K562 (cell line): ENCODE measurements around the gene ZNF346. TPM values are rescaled to one million over a fixed set of nuclear protein-coding genes. Genes with fewer than 3 reads are reported as not detected.

ENCODE experiments used
- ATAC-seq: fragments of 200-7000 bp; cut with Tn5 transposase; 3 replicates; pipeline ENCODE4 v1.9.1; 2020; ENCODE audit warnings: moderate library complexity
- BruUV-seq: library from RNA; stranded (reverse); fragments of 400-500 nt; replicated peaks from 2 replicates; lab custom pipeline; 2021; lab: Mats Ljungman, UMichigan
- CTCF ChIA-PET: fragments of 300-600 bp; formaldehyde crosslinking; extraction: SDS; loops from one replicate; lab custom pipeline; 2021; ENCODE audit warnings: low intra/inter-chr PET ratio; lab: Yijun Ruan, JAX
- POLR2A ChIA-PET: fragments of 300-600, 350-650 bp; sonication (Branson Sonifier 250); formaldehyde crosslinking; extraction: SDS; loops from one replicate; lab custom pipeline; 2021; ENCODE audit warnings: antibody characterized with exemption, inconsistent platforms; lab: Yijun Ruan, JAX
- DNase-seq, 4 experiments: peaks; one replicate each; pipeline versions ENCODE4 v3.0.0 to v3.0.0-alpha.2; 2011 to 2018; ENCODE audit warnings: low spot score in 3 of 4, mixed read lengths in 3 of 4; ENCODE audit errors: extremely low read depth in 1 of 4
- FAIRE-seq: peaks from 2 replicates; lab custom pipeline; 2011; peaks lifted over from hg19 to GRCh38; lab: Jason Lieb, UNC
- H2AFZ ChIP-seq: 2 replicates; pipeline ENCODE4 v1.6.0; 2011; ENCODE audit warnings: low read depth, low read length, control low read depth, inconsistent platforms
- H3K27ac ChIP-seq: fragments of 200-600 bp; 3 replicates; pipeline ENCODE4 v1.8.0; 2011; ENCODE audit warnings: low read depth, mild to moderate bottlenecking, control low read depth, inconsistent platforms, low read length, moderate library complexity, mixed read lengths; ENCODE audit errors: extremely low read depth
- H3K27me3 ChIP-seq, 2 experiments: fragments of 300-600 bp in 1 of 2; 2 replicates in 1 of 2; 3 replicates in 1 of 2; pipeline versions ENCODE4 v1.6.0 to v1.8.0; 2011; ENCODE audit warnings: inconsistent platforms in 2 of 2, low read length in 2 of 2, mild to moderate bottlenecking in 1 of 2, mixed read lengths in 1 of 2, moderate library complexity in 1 of 2; ENCODE audit not compliant: control insufficient read depth in 2 of 2, insufficient read depth in 2 of 2
- H3K36me3 ChIP-seq: fragments of 300-600 bp; 3 replicates; pipeline ENCODE4 v1.8.0; 2011; ENCODE audit warnings: mild to moderate bottlenecking, low read length, inconsistent platforms; ENCODE audit not compliant: control insufficient read depth, insufficient read depth
- H3K4me1 ChIP-seq, 2 experiments: fragments of 200-600 bp in 1 of 2; replicated peaks in 1 of 2; 2 replicates in 1 of 2; 3 replicates in 1 of 2; pipeline versions ENCODE4 v1.5.1 to v1.8.0; 2011; ENCODE audit warnings: inconsistent platforms in 2 of 2, low read length in 2 of 2, mild to moderate bottlenecking in 1 of 2, mixed read lengths in 1 of 2, moderate library complexity in 1 of 2; ENCODE audit not compliant: control insufficient read depth in 2 of 2, insufficient read depth in 2 of 2
- H3K4me2 ChIP-seq: 2 replicates; pipeline ENCODE4 v1.6.1; 2011; ENCODE audit warnings: low read length, control low read depth, inconsistent platforms, mixed read lengths; ENCODE audit not compliant: insufficient read depth
- H3K4me3 ChIP-seq: fragments of 200-600 bp; sonication (generic), shearing (Covaris generic); 2 replicates; pipeline ENCODE4 v1.5.1; 2016; ENCODE audit warnings: control low read depth, inconsistent platforms
- H3K79me2 ChIP-seq: fragments of 200-600 bp; 3 replicates; pipeline ENCODE4 v1.8.0; 2011; ENCODE audit warnings: low read length, inconsistent platforms; ENCODE audit not compliant: control insufficient read depth, insufficient read depth
- H3K9ac ChIP-seq, 2 experiments: 2 replicates each; pipeline versions ENCODE4 v1.6.0 to v1.6.1; 2011; ENCODE audit warnings: low read depth in 2 of 2, low read length in 2 of 2, control low read depth in 1 of 2, inconsistent platforms in 1 of 2, mild to moderate bottlenecking in 1 of 2, mixed read lengths in 1 of 2; ENCODE audit not compliant: insufficient read depth in 1 of 2
- H3K9me1 ChIP-seq: one replicate; pipeline ENCODE4 v1.6.0; 2011; ENCODE audit warnings: inconsistent platforms, mild to moderate bottlenecking, low read length, moderate library complexity; ENCODE audit not compliant: control insufficient read depth, insufficient read depth
- H3K9me3 ChIP-seq: replicated peaks from 2 replicates; pipeline ENCODE4 v1.5.1; 2011; ENCODE audit warnings: low read depth, low read length, inconsistent platforms; ENCODE audit not compliant: control insufficient read depth, insufficient read depth
- H4K20me1 ChIP-seq: replicated peaks from 2 replicates; pipeline ENCODE4 v1.6.1; 2011; ENCODE audit warnings: low read length, inconsistent platforms, mixed read lengths; ENCODE audit not compliant: control insufficient read depth, insufficient read depth
- BHLHE40 ChIP-seq: IDR thresholded peaks from 2 replicates; pipeline ENCODE4 v1.6.1; 2011; ENCODE audit warnings: low read length, improper control_type of control experiment
- E2F6 ChIP-seq, 2 experiments: IDR thresholded peaks; 2 replicates each; pipeline ENCODE4 v1.6.1; 2011; ENCODE audit warnings: borderline replicate concordance in 1 of 2, control low read depth in 1 of 2, low read depth in 1 of 2, low read length in 1 of 2, mild to moderate bottlenecking in 1 of 2, mixed read lengths in 1 of 2, moderate library complexity in 1 of 2; ENCODE audit not compliant: insufficient read depth in 1 of 2, insufficient read length in 1 of 2, poor library complexity in 1 of 2, severe bottlenecking in 1 of 2; ENCODE audit errors: extremely low read depth in 1 of 2
- ELF2 ChIP-seq: fragments of 250-450 bp; sonication (Bioruptor Pico); IDR thresholded peaks from 2 replicates; pipeline ENCODE4 v1.5.0; 2021; ENCODE audit warnings: mild to moderate bottlenecking
- MAFG ChIP-seq: fragments of 450-650 bp; conservative IDR thresholded peaks from 2 replicates; pipeline ENCODE4 v1.6.1; 2016; ENCODE audit warnings: missing genetic modification characterization, missing compliant biosample characterization
- MAX ChIP-seq: sonication (generic); formaldehyde crosslinking; IDR thresholded peaks from 2 replicates; pipeline ENCODE4 v1.9.0; 2022; ENCODE audit warnings: mild to moderate bottlenecking, missing genetic modification reagents
- POLR2G ChIP-seq: fragments of 200-400 bp; formaldehyde crosslinking; IDR thresholded peaks from 2 replicates; pipeline ENCODE4 v1.6.1; 2017; ENCODE audit warnings: low read depth, mild to moderate bottlenecking, antibody characterized with exemption, low read length, moderate library complexity
- SAFB ChIP-seq: fragments of 200-400 bp; formaldehyde crosslinking; IDR thresholded peaks from 2 replicates; pipeline ENCODE4 v1.6.1; 2017; ENCODE audit warnings: low read depth, low read length, borderline replicate concordance
- ZNF124 ChIP-seq: sonication (generic); formaldehyde crosslinking; IDR thresholded peaks from 2 replicates; pipeline ENCODE4 v1.8.1; 2022; ENCODE audit warnings: missing genetic modification reagents
- ZNF512 ChIP-seq: IDR thresholded peaks from 2 replicates; pipeline ENCODE4 v1.6.1; 2016; ENCODE audit warnings: missing genetic modification characterization, missing compliant biosample characterization
- WGBS: fragments of 100-300 bp; shearing (Covaris generic); methylation state at CpG from one replicate; pipeline ENCODE4 v1.1.6; 2016; ENCODE audit warnings: low coverage, mixed read lengths; ENCODE audit not compliant: insufficient coverage; ENCODE audit errors: missing lambda C conversion rate; 5-methylcytosine and 5-hydroxymethylcytosine counted together
- in situ Hi-C: fragments of 300-500 bp; cut with MboI; formaldehyde crosslinking; loops from 4 replicates; pipeline ENCODE4 v1.15.0; 2018; ENCODE audit warnings: inconsistent platforms, mixed read lengths
- intact Hi-C: fragments of 100-400 bp; cut with micrococcal nuclease; formaldehyde crosslinking; loops from 2 replicates; pipeline ENCODE4 v1.14.2; 2022
- polyA plus RNA-seq, 8 experiments: library from polyadenylated mRNA; depleted of rRNA in 4 of 8; stranded (reverse) in 5 of 8; unstranded in 3 of 8; fragments of >200 nt; fragmentation: Nextera tagmentation in 2 of 8; fragmentation: Illumina TruSeq in 1 of 8; extraction: Ambion mirVana in 2 of 8; extraction: Trizol in 1 of 8; gene quantifications; 2 replicates each; pipeline versions ENCODE4 v1.2.1 to v1.2.3, GENCODE V29; 2011 to 2014; ENCODE audit warnings: inconsistent platforms in 1 of 8, missing spikeins in 1 of 8
- total RNA-seq, 7 experiments: library from RNA; depleted of rRNA in 6 of 7; stranded (reverse); fragments of >200 nt in 6 of 7; fragmentation: Illumina TruSeq in 2 of 7; extraction: Trizol in 2 of 7; gene quantifications; 2 replicates each; pipeline versions ENCODE4 v1.2.1 to v1.2.3, GENCODE V29; 2011 to 2021; ENCODE audit warnings: low replicate concordance in 1 of 7

ZNF346 gene
- total and polyA plus RNA-seq, 9 of the 15 experiments (the other 6 are each of a cell fraction or from before 2014, with no cell fraction given): 5.0 to 25.1 (median 20.1) TPM

GRCh38 chr5:177099422-177100093 lies 77.1 kb downstream of the ZNF346 start:
- Histone ChIP-seq H3K4me3 (no peak overlapping the region), H3K4me2 (no peak overlapping the region), H4K20me1 (no peaks in the 10 kb centered on the region), H3K27ac (no peak overlapping the region), H3K4me1 (peaks cover 0 to 38% of the 10 kb centered on the region in 2 experiments; a peak in 2 of 5 replicates), H3K27me3 (peaks cover 8 to 15% of the 10 kb centered on the region in 2 experiments; a peak in 4 of 5 replicates), H3K9ac (no peak overlapping the region), H3K9me3 (no peaks in the 10 kb centered on the region), H2AFZ (no peak overlapping the region), H3K79me2 (no peaks in the 10 kb centered on the region), H3K36me3 (no peaks in the 10 kb centered on the region), H3K9me1 (no peaks in the 10 kb centered on the region)
- TF ChIP-seq ELF2 (no peak), E2F6 (IDR thresholded peaks at IDR 0.05; ENCODE audit: borderline replicate concordance in 1 of 2, extremely low read depth in 1 of 2, insufficient read depth in 1 of 2, insufficient read length in 1 of 2, low read depth in 1 of 2, low read length in 1 of 2, poor library complexity in 1 of 2, severe bottlenecking in 1 of 2) (peak in 1 of 2 experiments; percentile 33), ZNF512 (tag) (peak; percentile 86), BHLHE40 (peak; percentile 60), POLR2G (0 out of 2 replicates have a peak, but pooled peaks have one; percentile 41), MAFG (no peak), SAFB (no peak), ZNF124 (CRISPR knock-in tag) (no peak), MAX (CRISPR knock-in tag) (peak; percentile 43)
- peak; percentile 34 for ATAC-seq
- POLR2A ChIA-PET: no interaction called here
- CTCF ChIA-PET: no interaction called here
- 30% methylated on average over 11 of the region's 13 CpGs for whole genome bisulfite sequencing
- peak in 2 of 4 experiments; percentile 34 to 45 for DNase-seq
- no peak for FAIRE-seq
- intact Hi-C loops: loop anchor here (5.0 kb wide), 1 partner anchor 282 kb away; no protein-coding TSS in a partner anchor
- in situ Hi-C loops: loop anchor here (25.0 kb wide), 1 partner anchor 1362 kb away; no protein-coding TSS in a partner anchor
- no TSS peak for BruUV-seq
